ENCODE measurements around the gene CTIF. TPM values are rescaled to one million over a fixed set of nuclear protein-coding genes. Genes with fewer than 3 reads are reported as not detected.
"Not testable (repeated sequence)": the region's sequence is repeated elsewhere in the genome, so short reads cannot be mapped to it uniquely, and the experiment has no call there.

CTIF gene
- total and polyA plus RNA-seq, 4 donors, result 12.2 to 45.7 (median 32.6) TPM

DNA sequence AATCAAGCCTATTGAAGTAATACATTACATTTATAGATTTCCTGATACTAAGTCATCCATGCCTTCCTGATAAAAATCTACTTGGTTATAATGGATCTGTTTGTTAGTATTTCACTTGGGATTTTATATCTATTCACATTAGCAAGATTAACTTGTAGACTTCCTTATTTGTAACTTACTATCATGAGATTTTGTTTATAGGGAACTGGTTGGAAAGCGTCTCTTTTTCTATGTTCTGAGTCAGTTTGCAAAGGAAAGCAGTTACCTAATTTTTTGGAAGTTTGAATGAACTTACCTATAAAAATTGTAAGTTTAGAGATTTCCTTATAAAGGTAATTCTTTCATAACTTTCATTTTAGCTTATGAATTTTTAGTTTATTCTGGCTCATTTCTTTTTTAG is 270.5 kb downstream of the CTIF start:
- TF ChIP-seq, protein P1, sequence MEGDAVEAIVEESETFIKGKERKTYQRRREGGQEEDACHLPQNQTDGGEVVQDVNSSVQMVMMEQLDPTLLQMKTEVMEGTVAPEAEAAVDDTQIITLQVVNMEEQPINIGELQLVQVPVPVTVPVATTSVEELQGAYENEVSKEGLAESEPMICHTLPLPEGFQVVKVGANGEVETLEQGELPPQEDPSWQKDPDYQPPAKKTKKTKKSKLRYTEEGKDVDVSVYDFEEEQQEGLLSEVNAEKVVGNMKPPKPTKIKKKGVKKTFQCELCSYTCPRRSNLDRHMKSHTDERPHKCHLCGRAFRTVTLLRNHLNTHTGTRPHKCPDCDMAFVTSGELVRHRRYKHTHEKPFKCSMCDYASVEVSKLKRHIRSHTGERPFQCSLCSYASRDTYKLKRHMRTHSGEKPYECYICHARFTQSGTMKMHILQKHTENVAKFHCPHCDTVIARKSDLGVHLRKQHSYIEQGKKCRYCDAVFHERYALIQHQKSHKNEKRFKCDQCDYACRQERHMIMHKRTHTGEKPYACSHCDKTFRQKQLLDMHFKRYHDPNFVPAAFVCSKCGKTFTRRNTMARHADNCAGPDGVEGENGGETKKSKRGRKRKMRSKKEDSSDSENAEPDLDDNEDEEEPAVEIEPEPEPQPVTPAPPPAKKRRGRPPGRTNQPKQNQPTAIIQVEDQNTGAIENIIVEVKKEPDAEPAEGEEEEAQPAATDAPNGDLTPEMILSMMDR (IDR thresholded peaks at IDR 0.05; ENCODE audit: control extremely low read depth, extremely low read depth), result no peak

DNA sequence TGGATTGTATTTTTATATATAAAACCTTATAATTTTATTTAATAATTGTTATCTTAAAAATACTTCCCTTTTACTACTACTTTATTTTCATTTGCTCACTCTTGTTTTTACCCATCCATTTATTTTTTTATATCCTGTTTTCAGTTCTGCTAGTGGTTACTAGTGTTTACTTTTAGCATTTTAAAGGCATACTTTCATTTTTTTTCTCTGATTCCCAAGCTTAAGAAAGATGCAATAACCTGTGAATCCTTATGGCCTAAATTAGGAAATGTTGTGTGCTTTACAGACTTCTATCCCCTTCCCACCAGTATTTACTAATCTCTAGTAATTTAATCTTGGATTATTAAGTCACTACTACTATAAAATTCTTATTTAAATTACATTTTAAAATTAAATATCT is 272.0 kb downstream of the CTIF start:
- TF ChIP-seq, protein P1 (IDR thresholded peaks at IDR 0.05; ENCODE audit: control extremely low read depth, extremely low read depth), result no peak
- Histone ChIP-seq H3K9me3 (ENCODE audit: control insufficient read depth in 4 of 4, insufficient read depth in 3 of 4, low read length in 3 of 4) (no peaks in the 10 kb centered on the region), H3K4me3 (no peak overlapping the region), H3K27me3 (ENCODE audit: control insufficient read depth in 3 of 3, insufficient read depth in 3 of 3, low read length in 2 of 3) (no peaks in the 10 kb centered on the region), H3K36me3 (ENCODE audit: control insufficient read depth in 4 of 4, insufficient read depth in 4 of 4, low read length in 4 of 4) (no peaks in the 10 kb centered on the region), H3K27ac (ENCODE audit: low read depth in 1 of 2, low read length in 1 of 2) (no peak overlapping the region), H3K9ac (ENCODE audit: insufficient read depth in 1 of 2, low read length in 2 of 2) (no peak overlapping the region), H3K4me1 (ENCODE audit: control insufficient read depth in 5 of 5, insufficient read depth in 5 of 5, low read length in 5 of 5) (peaks cover 0 to 14% (median 3%) of the 10 kb centered on the region in 5 donors)
- DNase-seq (no peak), ATAC-seq (ENCODE audit: insufficient read depth, low FRiP score) (no peak)

More for the DNA sequence above, 270.5 kb downstream of the CTIF start:
- 58 to 62% methylated on average over 1 of the region's 1 CpG for WGBS, 2 donors
- Histone ChIP-seq H3K27ac (ENCODE audit: low read depth in 1 of 2, low read length in 1 of 2) (no peak overlapping the region), H3K36me3 (ENCODE audit: control insufficient read depth in 4 of 4, insufficient read depth in 4 of 4, low read length in 4 of 4) (peaks cover 0 to 5% (median 0%) of the 10 kb centered on the region in 4 donors), H3K9ac (ENCODE audit: insufficient read depth in 1 of 2, low read length in 2 of 2) (no peak overlapping the region), H3K27me3 (ENCODE audit: control insufficient read depth in 3 of 3, insufficient read depth in 3 of 3, low read length in 2 of 3) (no peaks in the 10 kb centered on the region), H3K9me3 (ENCODE audit: control insufficient read depth in 4 of 4, insufficient read depth in 3 of 4, low read length in 3 of 4) (no peaks in the 10 kb centered on the region), H3K4me3 (no peak overlapping the region), H3K4me1 (ENCODE audit: control insufficient read depth in 5 of 5, insufficient read depth in 5 of 5, low read length in 5 of 5) (peaks cover 0 to 12% (median 3%) of the 10 kb centered on the region in 5 donors)
- DNase-seq (no peak), ATAC-seq (ENCODE audit: insufficient read depth, low FRiP score) (no peak)

DNA sequence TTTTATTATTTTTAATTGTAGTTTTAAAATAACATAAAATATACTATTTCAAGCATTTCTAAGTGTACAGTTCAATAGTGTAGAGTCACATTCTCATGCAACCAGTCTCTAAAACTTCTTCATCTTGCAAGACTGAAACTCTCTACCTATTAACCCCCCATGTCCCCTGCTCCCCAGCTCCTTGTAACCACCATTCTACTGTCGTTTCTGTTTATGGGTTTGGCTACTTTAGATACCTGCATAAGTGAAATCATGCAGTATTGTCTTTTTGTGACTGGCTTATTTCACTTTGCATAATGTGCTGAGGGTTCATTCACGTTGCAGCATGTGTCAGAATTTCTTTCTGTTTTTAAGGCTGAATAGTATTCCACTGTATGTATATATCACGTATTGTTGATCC is 272.6 kb downstream of the CTIF start:
- 90 to 98% methylated on average over 3 of the region's 3 CpGs for WGBS, 2 donors
- Histone ChIP-seq H3K4me1 (ENCODE audit: control insufficient read depth in 5 of 5, insufficient read depth in 5 of 5, low read length in 5 of 5) (peaks cover 0 to 12% (median 3%) of the 10 kb centered on the region in 5 donors), H3K36me3 (ENCODE audit: control insufficient read depth in 4 of 4, insufficient read depth in 4 of 4, low read length in 4 of 4) (no peaks in the 10 kb centered on the region), H3K27me3 (ENCODE audit: control insufficient read depth in 3 of 3, insufficient read depth in 3 of 3, low read length in 2 of 3) (no peaks in the 10 kb centered on the region), H3K27ac (ENCODE audit: low read depth in 1 of 2, low read length in 1 of 2) (no peak overlapping the region), H3K9ac (ENCODE audit: insufficient read depth in 1 of 2, low read length in 2 of 2) (no peak overlapping the region), H3K9me3 (ENCODE audit: control insufficient read depth in 4 of 4, insufficient read depth in 3 of 4, low read length in 3 of 4) (no peaks in the 10 kb centered on the region), H3K4me3 (no peak overlapping the region)
- no peak for ATAC-seq (ENCODE audit: insufficient read depth, low FRiP score)
- DNase-seq, result no peak
- TF ChIP-seq, protein P1 (IDR thresholded peaks at IDR 0.05; ENCODE audit: control extremely low read depth, extremely low read depth), result no peak

DNA sequence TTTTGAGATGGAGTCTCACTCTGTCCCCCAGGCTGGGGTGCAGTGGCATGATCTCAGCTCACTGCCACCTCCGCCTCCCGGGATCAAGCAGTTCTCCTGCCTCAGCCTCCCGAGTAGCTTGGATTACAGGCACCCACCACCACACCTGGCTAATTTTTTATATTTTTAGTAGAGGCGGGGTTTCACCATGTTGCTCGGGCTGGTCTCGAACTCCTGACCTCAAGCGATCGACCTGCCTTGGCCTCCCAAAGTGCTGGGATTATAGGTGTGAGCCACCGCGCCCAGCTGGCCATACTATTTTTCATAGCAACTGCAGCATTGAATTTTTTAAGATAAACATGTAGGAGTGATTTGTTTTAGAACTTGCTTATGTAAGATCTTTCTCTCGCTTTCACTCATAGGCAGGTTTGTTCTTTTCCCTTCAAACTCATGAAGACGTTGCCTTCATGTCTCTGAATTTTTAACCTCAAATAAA is 273.2 kb downstream of the CTIF start:
- 89 to 93% methylated on average over 12 of the region's 12 CpGs for WGBS, 2 donors
- not testable (repeated sequence) for H3K9me3 ChIP-seq (ENCODE audit: control insufficient read depth in 4 of 4, insufficient read depth in 3 of 4, low read length in 3 of 4); H3K27me3 ChIP-seq (ENCODE audit: control insufficient read depth in 3 of 3, insufficient read depth in 3 of 3, low read length in 2 of 3); H3K4me1 ChIP-seq (ENCODE audit: control insufficient read depth in 5 of 5, insufficient read depth in 5 of 5, low read length in 5 of 5); H3K9ac ChIP-seq (ENCODE audit: insufficient read depth in 1 of 2, low read length in 2 of 2); H3K4me3 ChIP-seq; ATAC-seq (ENCODE audit: insufficient read depth, low FRiP score); H3K36me3 ChIP-seq (ENCODE audit: control insufficient read depth in 4 of 4, insufficient read depth in 4 of 4, low read length in 4 of 4); DNase-seq; H3K27ac ChIP-seq (ENCODE audit: low read depth in 1 of 2, low read length in 1 of 2)
